GM10248 (cell line): Measurements from ENCODE around the gene KMT5C.

Source experiments
- CTCF ChIA-PET: fragments of 300-600 bp; sonication (Branson Sonifier 250); formaldehyde crosslinking; extraction: SDS; loops from one replicate; lab custom pipeline; 2021; ENCODE audit warnings: antibody characterized with exemption; lab: Yijun Ruan, JAX
- POLR2A ChIA-PET: fragments of 350-650 bp; sonication (Branson Sonifier 250); formaldehyde crosslinking; extraction: SDS; loops from one replicate; lab custom pipeline; 2020; ENCODE audit warnings: antibody characterized with exemption; lab: Yijun Ruan, JAX
- DNase-seq: peaks from one replicate; pipeline ENCODE4 v3.0.0; 2012; ENCODE audit errors: extremely low spot score
- TF ChIP-seq, protein P1 (sequence below): IDR thresholded peaks from 2 replicates; pipeline ENCODE4 v1.5.1; 2012; ENCODE audit warnings: mild to moderate bottlenecking, low read depth; ENCODE audit errors: extremely low read depth, missing control alignments, control extremely low read depth

Gene KMT5C

DNA sequence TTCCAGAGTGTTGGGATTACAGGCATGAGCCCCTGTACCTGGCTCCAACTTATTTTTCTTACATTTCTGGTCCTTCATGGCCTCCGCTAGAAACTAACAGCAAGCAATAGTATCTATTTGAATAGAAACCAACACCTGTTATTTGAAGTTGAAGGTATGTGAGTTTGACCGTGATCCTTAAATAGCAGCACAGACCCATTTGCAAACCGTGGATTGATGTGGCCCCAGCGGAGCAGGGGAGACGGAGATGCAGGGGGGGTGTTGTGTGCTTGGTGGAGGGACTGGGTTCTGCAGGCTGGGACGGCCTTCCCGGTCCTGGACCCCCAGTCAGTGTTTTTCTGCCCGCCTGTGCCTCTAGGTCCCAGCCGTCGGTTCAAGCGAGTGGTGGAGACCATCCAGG, 31.4 kb upstream of the KMT5C start:
- CTCF ChIA-PET: no interaction called here
- DNase-seq: no peak
- POLR2A ChIA-PET: no interaction called here
- TF ChIP-seq, protein P1, sequence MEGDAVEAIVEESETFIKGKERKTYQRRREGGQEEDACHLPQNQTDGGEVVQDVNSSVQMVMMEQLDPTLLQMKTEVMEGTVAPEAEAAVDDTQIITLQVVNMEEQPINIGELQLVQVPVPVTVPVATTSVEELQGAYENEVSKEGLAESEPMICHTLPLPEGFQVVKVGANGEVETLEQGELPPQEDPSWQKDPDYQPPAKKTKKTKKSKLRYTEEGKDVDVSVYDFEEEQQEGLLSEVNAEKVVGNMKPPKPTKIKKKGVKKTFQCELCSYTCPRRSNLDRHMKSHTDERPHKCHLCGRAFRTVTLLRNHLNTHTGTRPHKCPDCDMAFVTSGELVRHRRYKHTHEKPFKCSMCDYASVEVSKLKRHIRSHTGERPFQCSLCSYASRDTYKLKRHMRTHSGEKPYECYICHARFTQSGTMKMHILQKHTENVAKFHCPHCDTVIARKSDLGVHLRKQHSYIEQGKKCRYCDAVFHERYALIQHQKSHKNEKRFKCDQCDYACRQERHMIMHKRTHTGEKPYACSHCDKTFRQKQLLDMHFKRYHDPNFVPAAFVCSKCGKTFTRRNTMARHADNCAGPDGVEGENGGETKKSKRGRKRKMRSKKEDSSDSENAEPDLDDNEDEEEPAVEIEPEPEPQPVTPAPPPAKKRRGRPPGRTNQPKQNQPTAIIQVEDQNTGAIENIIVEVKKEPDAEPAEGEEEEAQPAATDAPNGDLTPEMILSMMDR: no peak

DNA sequence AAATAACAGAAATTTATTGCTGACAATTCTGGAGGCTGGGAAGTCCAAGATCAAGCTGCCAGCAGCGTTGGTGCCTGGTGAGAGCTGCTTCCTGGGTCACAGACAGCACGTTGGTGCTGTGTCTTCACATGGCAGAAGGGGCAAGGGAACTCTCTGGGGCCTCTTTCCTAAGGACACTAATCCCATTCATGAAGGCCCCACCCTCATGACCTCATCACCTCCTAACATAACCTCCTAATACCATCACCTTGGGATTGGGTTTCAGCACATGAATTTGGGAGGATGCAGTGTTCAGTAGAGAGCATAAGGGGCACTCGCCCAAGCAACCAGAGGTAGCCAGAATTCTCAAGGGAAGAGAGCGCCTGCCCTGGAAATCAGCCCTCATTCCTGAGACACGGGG, 30.2 kb upstream of the KMT5C start:
- TF ChIP-seq, protein P1: no peak
- DNase-seq: no peak
- CTCF ChIA-PET: interaction anchor here (7.7 kb wide), 1 partner anchor 7 kb away, joined by 42 read pairs; no protein-coding TSS in a partner anchor
- POLR2A ChIA-PET: no interaction called here

DNA sequence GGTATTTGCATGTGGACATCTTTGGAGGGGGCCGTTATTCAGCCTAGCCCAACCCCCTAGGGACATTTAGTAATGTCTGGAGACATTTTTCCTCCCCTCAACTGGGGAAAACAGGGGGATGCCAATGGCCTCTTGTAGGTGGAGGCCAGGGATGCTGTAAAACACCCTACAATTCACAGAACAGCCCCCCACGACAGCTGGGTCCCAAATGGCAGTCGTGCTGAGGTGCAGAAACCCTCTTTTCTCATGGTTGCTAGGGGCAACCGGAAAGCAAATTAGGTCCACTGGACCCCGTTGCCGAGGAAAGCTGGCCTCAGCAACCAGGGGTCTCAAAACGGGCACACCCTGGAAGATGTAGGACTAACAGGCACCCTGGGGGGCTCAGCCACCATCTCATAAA, 29.2 kb upstream of the KMT5C start:
- TF ChIP-seq, protein P1: no peak
- DNase-seq: no peak
- ChIA-PET POLR2A (no interaction called here), CTCF (interaction anchor here (7.7 kb wide), 1 partner anchor 8 kb away, joined by 42 read pairs; no protein-coding TSS in a partner anchor)

DNA sequence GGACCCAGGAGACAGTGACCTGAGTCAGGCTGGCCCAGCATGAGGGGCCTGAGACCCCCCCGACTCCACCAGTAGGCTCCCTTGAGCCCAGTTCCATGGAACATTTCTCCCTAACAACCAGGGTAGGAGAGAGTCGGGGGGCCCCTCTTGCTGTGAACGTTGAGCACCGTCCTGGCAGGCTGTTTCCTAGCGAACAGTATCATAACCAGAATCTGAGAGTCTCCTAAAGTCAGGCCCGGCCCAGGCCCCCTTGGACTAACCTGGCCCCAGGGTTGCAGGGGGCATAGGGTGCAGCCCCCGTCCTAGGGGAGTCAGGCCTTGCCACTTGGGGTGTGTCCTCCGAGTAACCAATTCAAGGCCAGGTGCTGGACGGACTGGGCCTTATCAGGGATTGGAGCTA, 28.3 kb upstream of the KMT5C start:
- TF ChIP-seq, protein P1: no peak
- ChIA-PET POLR2A (no interaction called here), CTCF (interaction anchor here (7.7 kb wide), 1 partner anchor 9 kb away, joined by 42 read pairs; no protein-coding TSS in a partner anchor)

DNA sequence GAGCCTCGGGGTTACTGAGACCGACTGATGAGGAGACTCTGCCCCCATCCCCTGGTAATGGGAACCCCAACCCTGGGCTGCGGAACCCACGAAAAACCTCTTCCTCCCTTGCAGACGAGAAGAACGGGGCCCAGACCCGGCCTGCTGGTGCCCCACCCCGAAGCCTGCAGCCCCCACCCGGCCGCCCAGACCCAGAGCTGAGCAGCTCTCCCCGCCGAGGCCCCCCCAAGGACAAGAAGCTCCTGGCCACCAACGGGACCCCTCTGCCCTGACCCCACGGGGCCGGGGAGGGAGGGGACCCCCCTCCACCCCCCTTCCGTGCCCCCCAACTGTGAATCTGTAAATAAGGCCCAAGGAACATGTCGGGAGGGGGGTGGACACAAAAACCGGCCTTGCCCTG, 27.9 kb upstream of the KMT5C start:
- TF ChIP-seq, protein P1: no peak
- ChIA-PET POLR2A (no interaction called here), CTCF (interaction anchor here (7.7 kb wide), 1 partner anchor 10 kb away, joined by 42 read pairs; no protein-coding TSS in a partner anchor)
- DNase-seq: no peak

More for the DNA sequence above, 28.3 kb upstream of the KMT5C start:
- no peak for DNase-seq

DNA sequence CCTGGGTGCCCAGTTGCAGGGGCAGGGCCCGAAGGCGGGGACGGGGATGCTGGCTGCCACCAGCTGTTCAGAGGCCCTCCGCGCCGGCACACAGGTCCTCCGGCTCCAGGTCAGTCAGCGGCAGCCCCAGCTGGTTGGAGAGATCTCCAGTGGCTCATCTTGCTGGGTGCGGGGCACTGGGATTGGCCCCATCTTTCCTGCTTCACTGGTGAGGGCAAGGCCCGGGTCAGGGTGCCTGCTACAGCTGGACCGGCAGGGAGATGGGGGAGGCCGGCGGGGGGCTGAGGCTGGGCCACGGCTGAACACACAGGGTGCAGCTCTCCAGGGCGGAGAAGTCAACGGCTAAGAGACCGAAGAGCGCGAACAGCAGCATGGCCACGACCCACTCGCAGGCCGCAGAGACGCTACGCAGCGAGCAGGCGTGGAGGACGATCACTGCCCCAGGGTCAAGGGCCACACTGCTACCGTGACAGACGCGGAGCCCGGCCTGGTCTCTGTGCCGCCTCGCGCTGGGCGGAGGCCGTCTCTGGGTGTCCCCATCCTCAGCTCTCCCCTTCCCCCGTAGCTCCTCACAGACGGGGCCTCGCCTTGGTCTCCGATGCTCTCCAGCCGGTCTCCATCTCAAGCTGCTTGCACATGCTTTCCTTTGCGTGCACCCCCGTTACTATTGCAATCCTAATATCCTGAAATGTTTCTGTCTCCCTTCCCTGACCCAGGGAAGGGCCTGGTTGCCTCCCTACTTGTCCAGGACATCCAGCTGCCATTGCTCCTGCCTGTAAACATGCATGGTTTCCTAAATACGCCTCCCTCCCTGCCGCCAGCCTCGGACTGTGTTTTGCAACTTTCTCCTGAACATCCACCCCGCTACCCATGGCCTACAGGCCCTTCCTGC, 26.8 kb upstream of the KMT5C start:
- TF ChIP-seq, protein P1: no peak
- POLR2A ChIA-PET: interaction anchor here (0.6 kb wide), 1 partner anchor 92 kb away, joined by 3 read pairs; no protein-coding TSS in a partner anchor
- CTCF ChIA-PET: interaction anchor here (7.7 kb wide), 1 partner anchor 11 kb away, joined by 42 read pairs; no protein-coding TSS in a partner anchor
- no peak for DNase-seq
